Measurements from ENCODE around the gene UNC13C.

GRCh38 chr15:54345827-54346226 lies 367.6 kb downstream of the UNC13C start:
- TF ChIP-seq CTCF (IDR thresholded peaks at IDR 0.05) (no peak), POLR2A (IDR thresholded peaks at IDR 0.05) (no peak)
